GM13977 (cell line): ENCODE results near the gene LGSN.

ENCODE experiments used
- DNase-seq: peaks from one replicate; pipeline ENCODE4 v3.0.0; 2012; ENCODE audit warnings: low spot score
- in situ Hi-C: fragments of 300-500 bp; cut with MboI; formaldehyde crosslinking; loops from one replicate; pipeline ENCODE4 v1.12.0; 2022; ENCODE audit warnings: low sequenced_read_pairs, low pct_unique_long_range_greater_than_20kb, mixed read lengths, inconsistent platforms; ENCODE audit not compliant: unreplicated experiment
- TF ChIP-seq, protein P1 (sequence below): IDR thresholded peaks from 2 replicates; pipeline ENCODE4 v1.5.1; 2012; ENCODE audit warnings: mild to moderate bottlenecking, control low read depth; ENCODE audit not compliant: insufficient read depth; ENCODE audit errors: extremely low read depth, missing control alignments

The LGSN gene

DNA sequence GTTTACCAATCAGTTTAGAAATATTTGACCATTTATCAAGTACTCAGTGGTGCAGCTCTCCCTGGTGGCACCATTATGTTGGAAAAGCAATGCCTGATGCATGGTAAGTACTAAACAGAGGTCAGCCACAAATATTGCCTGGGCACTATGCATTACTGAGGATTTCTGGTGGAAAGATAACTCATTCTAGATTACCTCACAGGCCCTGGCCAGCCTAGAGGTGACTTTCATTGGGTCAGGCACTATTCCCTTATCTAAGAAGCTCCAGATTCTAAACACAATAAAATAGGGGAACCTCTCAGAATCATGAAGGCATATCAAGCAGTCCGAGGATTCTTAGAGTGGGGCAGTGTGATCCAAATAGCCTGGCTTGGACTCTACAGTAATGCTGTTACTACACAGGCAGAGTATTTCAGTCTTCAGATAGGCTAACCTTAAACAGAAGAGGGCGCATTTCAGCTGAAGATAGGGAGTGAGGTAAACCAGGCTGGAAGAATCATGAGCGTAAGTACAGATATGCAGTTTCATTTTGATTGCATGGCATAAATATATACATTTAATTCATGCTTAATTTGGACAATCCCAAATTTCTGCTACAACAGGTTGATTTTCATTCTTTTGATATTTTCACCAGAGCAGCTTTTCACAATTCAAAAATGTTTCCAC lies 12.1 kb downstream of the LGSN start:
- DNase-seq, result peak; percentile 27
- in situ Hi-C loops, result no loop called here
- TF ChIP-seq, protein P1, sequence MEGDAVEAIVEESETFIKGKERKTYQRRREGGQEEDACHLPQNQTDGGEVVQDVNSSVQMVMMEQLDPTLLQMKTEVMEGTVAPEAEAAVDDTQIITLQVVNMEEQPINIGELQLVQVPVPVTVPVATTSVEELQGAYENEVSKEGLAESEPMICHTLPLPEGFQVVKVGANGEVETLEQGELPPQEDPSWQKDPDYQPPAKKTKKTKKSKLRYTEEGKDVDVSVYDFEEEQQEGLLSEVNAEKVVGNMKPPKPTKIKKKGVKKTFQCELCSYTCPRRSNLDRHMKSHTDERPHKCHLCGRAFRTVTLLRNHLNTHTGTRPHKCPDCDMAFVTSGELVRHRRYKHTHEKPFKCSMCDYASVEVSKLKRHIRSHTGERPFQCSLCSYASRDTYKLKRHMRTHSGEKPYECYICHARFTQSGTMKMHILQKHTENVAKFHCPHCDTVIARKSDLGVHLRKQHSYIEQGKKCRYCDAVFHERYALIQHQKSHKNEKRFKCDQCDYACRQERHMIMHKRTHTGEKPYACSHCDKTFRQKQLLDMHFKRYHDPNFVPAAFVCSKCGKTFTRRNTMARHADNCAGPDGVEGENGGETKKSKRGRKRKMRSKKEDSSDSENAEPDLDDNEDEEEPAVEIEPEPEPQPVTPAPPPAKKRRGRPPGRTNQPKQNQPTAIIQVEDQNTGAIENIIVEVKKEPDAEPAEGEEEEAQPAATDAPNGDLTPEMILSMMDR, result peak; percentile 61

DNA sequence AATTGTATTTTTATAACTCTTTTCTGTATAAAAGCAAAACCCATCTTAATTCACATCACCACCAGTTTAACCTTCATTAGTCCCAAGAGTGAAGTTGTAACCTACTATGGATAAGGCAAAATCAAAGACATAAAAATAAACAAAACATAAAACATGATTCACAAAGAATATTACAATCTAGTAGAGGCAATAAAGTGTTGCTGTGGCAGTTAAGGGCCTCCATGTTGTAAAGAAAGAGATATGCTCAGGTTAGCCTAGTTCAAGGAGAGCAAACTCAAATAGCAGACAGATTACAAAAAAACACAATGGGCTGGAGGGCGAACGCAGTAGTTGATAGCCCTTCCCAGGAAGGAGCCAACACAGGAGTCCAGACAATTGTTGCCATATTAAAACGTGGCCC lies 13.4 kb downstream of the LGSN start:
- TF ChIP-seq, protein P1, result no peak
- in situ Hi-C loops, result no loop called here
- no peak for DNase-seq

DNA sequence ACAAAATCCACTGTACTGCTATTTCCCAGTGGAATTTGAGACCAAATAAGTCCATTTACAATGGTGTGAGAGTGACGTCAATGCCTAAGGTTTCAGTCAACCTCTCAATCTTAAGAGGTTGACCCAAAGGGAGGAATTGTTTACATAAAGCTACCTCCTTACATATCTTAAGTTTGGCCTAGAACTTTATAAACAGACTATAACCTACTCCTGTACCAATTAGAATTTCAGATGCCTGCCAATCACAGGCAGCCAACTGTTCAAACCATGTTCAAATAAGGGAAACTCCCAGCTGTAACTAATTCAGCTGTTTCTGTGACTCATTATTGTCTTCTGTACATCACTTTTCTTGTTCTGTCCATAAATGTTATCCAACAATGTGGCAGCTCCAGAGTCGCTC lies 14.5 kb downstream of the LGSN start:
- TF ChIP-seq, protein P1, result no peak
- no peak for DNase-seq
- in situ Hi-C loops, result no loop called here

DNA sequence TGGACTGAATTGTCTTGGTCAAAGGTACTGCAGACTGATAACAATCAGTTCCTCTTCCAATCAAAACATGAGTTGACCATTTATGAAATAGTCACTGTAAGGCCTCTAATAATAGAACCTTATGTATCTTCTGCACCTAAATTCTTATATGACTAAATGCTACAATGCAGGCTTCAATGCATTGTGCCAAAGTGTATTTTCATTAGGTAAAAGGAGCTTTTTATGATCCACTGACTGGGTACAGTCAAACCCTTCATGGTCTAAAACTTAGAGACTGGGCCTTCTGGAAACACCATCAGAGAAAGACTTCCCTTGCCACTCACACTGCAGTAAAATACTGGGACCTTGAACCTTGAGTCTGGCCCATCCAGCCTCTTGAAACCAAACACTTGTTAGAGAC lies 16.3 kb downstream of the LGSN start:
- DNase-seq, result no peak
- in situ Hi-C loops, result no loop called here
- TF ChIP-seq, protein P1, result no peak

DNA sequence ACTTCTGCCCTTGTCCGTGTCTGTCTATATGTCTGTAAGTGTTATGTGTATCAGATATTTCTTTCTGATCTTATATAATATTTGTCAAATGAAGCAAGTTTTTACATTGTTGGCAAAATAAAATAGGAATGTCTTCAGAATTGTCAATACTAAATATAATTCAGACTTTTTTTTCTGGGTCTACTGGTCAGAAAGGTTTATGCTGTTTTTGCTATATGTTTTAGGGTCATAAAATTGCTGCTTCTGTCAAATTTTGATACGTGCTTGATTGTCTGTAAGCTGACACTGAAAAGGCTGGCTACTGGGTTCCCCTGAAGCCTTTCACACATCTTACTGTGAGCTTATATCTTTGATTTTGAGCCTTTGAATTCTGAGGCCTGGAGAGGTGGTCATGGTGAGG lies 20.1 kb downstream of the LGSN start:
- DNase-seq, result no peak
- in situ Hi-C loops, result no loop called here

DNA sequence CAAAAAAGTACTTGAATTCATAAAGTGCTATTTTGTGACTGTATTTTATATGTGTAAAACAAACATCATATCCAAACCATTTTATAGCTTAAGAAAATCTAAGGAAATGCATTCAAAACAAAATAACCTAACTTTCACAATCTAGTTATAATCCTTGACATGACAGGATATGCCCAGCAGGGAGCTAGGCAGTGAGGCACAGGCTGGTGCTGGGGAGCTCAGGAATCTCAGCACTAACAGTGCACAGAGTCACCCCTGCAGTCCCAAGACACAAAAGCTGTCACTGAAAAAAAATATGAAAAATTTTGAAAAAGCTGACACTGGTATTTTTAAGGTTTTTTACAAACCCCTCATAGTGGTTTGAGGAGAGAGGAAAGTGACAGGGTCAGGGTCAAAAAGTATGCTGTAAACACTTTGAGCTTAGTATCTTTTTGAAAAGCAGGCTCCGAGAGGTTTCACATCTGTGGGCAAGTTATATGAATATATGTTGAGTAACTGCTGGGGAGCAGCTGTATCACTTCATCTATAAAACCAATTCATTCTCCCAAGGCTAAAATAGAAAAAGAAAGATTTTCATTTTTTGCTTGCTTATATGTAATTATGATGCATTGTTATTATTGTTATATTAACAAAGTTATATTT lies 24.1 kb downstream of the LGSN start:
- DNase-seq, result no peak
- TF ChIP-seq, protein P1, result no peak
- in situ Hi-C loops, result no loop called here

More for the DNA sequence above, 20.1 kb downstream of the LGSN start:
- TF ChIP-seq, protein P1, result no peak
